IMR-90 (cell line): ENCODE measurements around the gene MARCHF6. TPM values are rescaled to one million over a fixed set of nuclear protein-coding genes. Genes with fewer than 3 reads are reported as not detected.

Experiments
- ATAC-seq: fragments of 200-7000 bp; cut with Tn5 transposase; 2 replicates; pipeline ENCODE4 v1.9.1; 2020; ENCODE audit warnings: low read depth, mild to moderate bottlenecking, moderate library complexity
- BruUV-seq: library from RNA; stranded (reverse); fragments of 400-500 nt; replicated peaks from 2 replicates; lab custom pipeline; 2021; lab: Mats Ljungman, UMichigan
- CTCF ChIA-PET: fragments of 300-600 bp; formaldehyde crosslinking; extraction: SDS; loops from one replicate; lab custom pipeline; 2021; ENCODE audit warnings: antibody characterized with exemption; lab: Yijun Ruan, JAX
- POLR2A ChIA-PET: fragments of 300-600 bp; sonication (Branson Sonifier 250); formaldehyde crosslinking; loops from one replicate; lab custom pipeline; 2022; ENCODE audit warnings: antibody characterized with exemption; ENCODE audit not compliant: unreplicated experiment; lab: Charles Lee
- DNase-seq: peaks from one replicate; pipeline ENCODE4 v3.0.0; 2013
- H2AFZ ChIP-seq: replicated peaks from 2 replicates; pipeline ENCODE3; 2013; ENCODE audit warnings: low read length, mild to moderate bottlenecking; ENCODE audit not compliant: poor library complexity
- H2AK5ac ChIP-seq: 2 replicates; pipeline ENCODE4 v1.6.1; 2013; ENCODE audit warnings: low read depth, low read length, inconsistent platforms
- H2AK9ac ChIP-seq: replicated peaks from 2 replicates; pipeline ENCODE3; 2013; ENCODE audit warnings: mild to moderate bottlenecking, low read depth, low read length, moderate library complexity; ENCODE audit not compliant: poor library complexity
- H2BK120ac ChIP-seq: 2 replicates; pipeline ENCODE4 v1.6.1; 2013; ENCODE audit warnings: low read depth, low read length, inconsistent platforms
- H2BK15ac ChIP-seq: 3 replicates; pipeline ENCODE4 v1.6.1; 2013; ENCODE audit warnings: low read depth, low read length, inconsistent platforms
- H2BK20ac ChIP-seq: 2 replicates; pipeline ENCODE4 v1.6.1; 2013; ENCODE audit warnings: low read depth, mild to moderate bottlenecking, inconsistent platforms, low read length, moderate library complexity
- H2BK5ac ChIP-seq: 2 replicates; pipeline ENCODE4 v1.6.1; 2013; ENCODE audit warnings: mild to moderate bottlenecking, low read depth, low read length, inconsistent platforms; ENCODE audit not compliant: poor library complexity, severe bottlenecking
- H3K14ac ChIP-seq: replicated peaks from 2 replicates; pipeline ENCODE4 v1.6.1; 2013; ENCODE audit warnings: low read depth, low read length, inconsistent platforms
- H3K18ac ChIP-seq: 2 replicates; pipeline ENCODE4 v1.6.1; 2013; ENCODE audit warnings: low read depth, low read length, control low read depth
- H3K23ac ChIP-seq: 2 replicates; pipeline ENCODE4 v1.6.1; 2013; ENCODE audit warnings: low read depth, low read length, inconsistent platforms
- H3K27ac ChIP-seq: 2 replicates; pipeline ENCODE4 v1.5.1; 2013; ENCODE audit warnings: mild to moderate bottlenecking, control low read depth, low read length; ENCODE audit not compliant: insufficient read depth
- H3K27me3 ChIP-seq: 2 replicates; pipeline ENCODE4 v1.6.1; 2013; ENCODE audit warnings: low read length; ENCODE audit not compliant: control insufficient read depth, insufficient read depth
- H3K36me3 ChIP-seq: 2 replicates; pipeline ENCODE4 v1.6.1; 2013; ENCODE audit warnings: low read length, mixed read lengths; ENCODE audit not compliant: control insufficient read depth, insufficient read depth
- H3K4ac ChIP-seq: 2 replicates; pipeline ENCODE4 v1.6.1; 2013; ENCODE audit warnings: low read depth, low read length, inconsistent platforms
- H3K4me1 ChIP-seq: 2 replicates; pipeline ENCODE4 v1.6.1; 2013; ENCODE audit warnings: low read length, mixed read lengths; ENCODE audit not compliant: control insufficient read depth, insufficient read depth
- H3K4me2 ChIP-seq: 2 replicates; pipeline ENCODE4 v1.6.1; 2013; ENCODE audit warnings: low read depth, mild to moderate bottlenecking, control low read depth, low read length, moderate library complexity
- H3K4me3 ChIP-seq: 2 replicates; pipeline ENCODE4 v1.5.1; 2013; ENCODE audit warnings: low read depth, mild to moderate bottlenecking, control low read depth, low read length, moderate library complexity; ENCODE audit not compliant: insufficient read depth
- H3K56ac ChIP-seq: 2 replicates; pipeline ENCODE4 v1.6.1; 2013; ENCODE audit warnings: low read length, inconsistent platforms; ENCODE audit not compliant: insufficient read depth; ENCODE audit errors: extremely low read depth
- H3K79me1 ChIP-seq, 2 experiments: 2 replicates each; pipeline ENCODE4 v1.6.1; 2013; ENCODE audit warnings: low read length in 2 of 2, inconsistent platforms in 1 of 2, low read depth in 1 of 2
- H3K9ac ChIP-seq: 2 replicates; pipeline ENCODE4 v1.6.1; 2013; ENCODE audit warnings: low read depth, low read length, control low read depth
- H3K9me1 ChIP-seq: 2 replicates; pipeline ENCODE4 v1.6.1; 2013; ENCODE audit warnings: low read length, inconsistent platforms; ENCODE audit not compliant: insufficient read depth
- H3K9me3 ChIP-seq: 2 replicates; pipeline ENCODE4 v1.6.1; 2013; ENCODE audit warnings: low read length; ENCODE audit not compliant: control insufficient read depth, insufficient read depth
- H4K20me1 ChIP-seq: 2 replicates; pipeline ENCODE4 v1.6.1; 2013; ENCODE audit warnings: low read length, inconsistent platforms; ENCODE audit not compliant: insufficient read depth
- H4K5ac ChIP-seq: 2 replicates; pipeline ENCODE4 v1.6.1; 2013; ENCODE audit warnings: mild to moderate bottlenecking, low read depth, low read length, control low read depth
- H4K8ac ChIP-seq, 2 experiments: 2 replicates each; pipeline ENCODE4 v1.6.1; 2013; ENCODE audit warnings: low read depth in 2 of 2, low read length in 2 of 2, control low read depth in 1 of 2, inconsistent platforms in 1 of 2
- H4K91ac ChIP-seq: 2 replicates; pipeline ENCODE4 v1.6.1; 2013; ENCODE audit warnings: low read depth, low read length, inconsistent platforms; ENCODE audit not compliant: insufficient read depth
- CEBPB ChIP-seq: IDR thresholded peaks from 2 replicates; pipeline ENCODE4 v1.6.1; 2012; ENCODE audit warnings: low read depth, low read length, improper control_type of control experiment
- CHD1 ChIP-seq: IDR thresholded peaks from 2 replicates; pipeline ENCODE4 v1.6.1; 2012; ENCODE audit warnings: low read depth, low read length, improper control_type of control experiment
- FOS ChIP-seq: fragments of 150-350 bp; IDR thresholded peaks from 2 replicates; pipeline ENCODE4 v1.6.1; 2016; ENCODE audit warnings: low read depth, low read length
- MXI1 ChIP-seq: IDR thresholded peaks from 2 replicates; pipeline ENCODE4 v1.6.1; 2012; ENCODE audit warnings: low read depth, mild to moderate bottlenecking, low read length, moderate library complexity, borderline replicate concordance
- RAD21 ChIP-seq: IDR thresholded peaks from 2 replicates; pipeline ENCODE4 v1.6.1; 2012; ENCODE audit warnings: low read length, improper control_type of control experiment
- RCOR1 ChIP-seq: IDR thresholded peaks from 2 replicates; pipeline ENCODE4 v1.6.1; 2012; ENCODE audit warnings: mild to moderate bottlenecking, low read length, improper control_type of control experiment; ENCODE audit not compliant: insufficient replicate concordance
- SMC3 ChIP-seq: fragments of 150-350 bp; IDR thresholded peaks from 2 replicates; pipeline ENCODE4 v1.6.1; 2016; ENCODE audit warnings: low read depth, mild to moderate bottlenecking, antibody characterized with exemption, low read length, moderate library complexity
- WGBS, 2 experiments: methylation state at CpG; one replicate each; pipeline versions ENCODE4 v1.1.5 to v1.1.7; 2013; ENCODE audit warnings: missing lambda C conversion rate in 2 of 2; ENCODE audit not compliant: insufficient read length in 1 of 2; ENCODE audit errors: extremely low coverage in 2 of 2; 5-methylcytosine and 5-hydroxymethylcytosine counted together
- dilution Hi-C: fragments of 300-500 bp; cut with HindIII; formaldehyde crosslinking; loops from one replicate; pipeline ENCODE4 v1.14.3; 2018; ENCODE audit warnings: low sequenced_read_pairs; ENCODE audit not compliant: unreplicated experiment
- in situ Hi-C: fragments of 300-500 bp; cut with MboI; formaldehyde crosslinking; loops from 3 replicates; pipeline ENCODE4 v1.14.3; 2019; ENCODE audit warnings: low sequenced_read_pairs, inconsistent platforms, mixed read lengths
- intact Hi-C: fragments of 100-400 bp; cut with micrococcal nuclease; formaldehyde crosslinking; loops from 2 replicates; pipeline ENCODE4 v1.10.0; 2022
- polyA plus RNA-seq, 3 experiments: library from polyadenylated mRNA; depleted of rRNA; stranded (reverse); fragments of >200 nt; gene quantifications; 2 replicates each; pipeline ENCODE4 v1.2.3, GENCODE V29; 2012; ENCODE audit warnings: low replicate concordance in 1 of 3
- total RNA-seq: library from RNA; depleted of rRNA; stranded (reverse); fragments of >200 nt; gene quantifications from 2 replicates; pipeline ENCODE4 v1.2.3, GENCODE V29; 2012
- TF ChIP-seq, protein P1 (sequence below): fragments of 150-350 bp; IDR thresholded peaks from 2 replicates; pipeline ENCODE4 v1.6.1; 2016; ENCODE audit warnings: low read depth, mild to moderate bottlenecking, low read length, moderate library complexity, borderline replicate concordance

The MARCHF6 gene
- total and polyA plus RNA-seq, 2 of the 4 experiments (the other 2 are of a cell fraction) = 55.2 to 62.6 TPM

DNA sequence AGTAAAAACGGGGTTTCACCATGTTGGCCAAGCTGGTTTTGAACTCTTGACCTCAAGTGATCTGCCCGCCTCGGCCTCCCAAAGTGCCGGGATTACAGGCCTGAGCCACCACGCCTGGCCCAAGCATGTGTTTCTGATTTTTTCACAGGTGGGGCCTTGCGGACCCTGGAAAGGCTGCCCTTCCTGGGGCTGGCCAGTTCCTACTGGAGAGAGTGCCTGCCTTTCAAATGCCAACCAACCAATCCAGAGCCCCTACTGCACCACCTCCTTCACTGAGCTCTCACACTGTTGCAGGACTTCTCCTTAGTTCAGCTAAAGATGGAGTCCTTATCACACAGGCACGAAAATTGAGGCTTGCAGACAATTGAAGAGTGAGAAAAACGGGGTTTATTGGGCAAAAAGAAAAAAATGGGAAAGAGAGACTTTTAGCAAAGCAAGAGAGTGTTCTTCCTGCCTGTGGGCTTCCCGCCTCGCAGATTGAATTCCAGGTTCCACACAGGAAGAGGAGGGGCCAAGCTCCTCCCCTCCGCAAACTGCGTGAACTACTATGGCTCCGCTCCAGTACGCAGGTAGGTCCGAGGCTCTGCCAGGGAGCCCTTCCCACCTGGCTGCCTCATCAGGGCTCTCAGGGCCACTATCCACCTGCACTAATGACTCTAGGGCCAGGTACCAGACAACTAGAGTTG is 37.5 kb upstream of the MARCHF6 start:
- Histone ChIP-seq H2AK5ac (no peak overlapping the region), H3K27ac (no peak overlapping the region), H2BK120ac (no peak overlapping the region), H3K14ac (no peak overlapping the region), H2AK9ac (no peak overlapping the region), H3K9me3 (no peaks in the 10 kb centered on the region; the same call in 1 of the 2 replicates), H3K4me1 (no peaks in the 10 kb centered on the region), H4K5ac (no peak overlapping the region), H2BK5ac (no peak overlapping the region), H3K4me2 (no peak overlapping the region), H3K79me1 (no peaks in the 10 kb centered on the region), H2BK15ac (no peak overlapping the region), H3K4me3 (no peak overlapping the region), H3K18ac (no peak overlapping the region), H4K91ac (no peak overlapping the region), H3K27me3 (no peaks in the 10 kb centered on the region; the same call in 1 of the 2 replicates), H3K56ac (no peak overlapping the region), H2AFZ (no peak overlapping the region), H4K8ac (no peak overlapping the region), H4K20me1 (no peaks in the 10 kb centered on the region), H2BK20ac (no peak overlapping the region), H3K9me1 (no peaks in the 10 kb centered on the region), H3K4ac (no peak overlapping the region), H3K23ac (no peak overlapping the region), H3K9ac (no peak overlapping the region), H3K36me3 (no peaks in the 10 kb centered on the region)
- 86% methylated on average over 4 of the region's 15 CpGs; no CpG with 5 or more reads in 1 of the 2 experiments for WGBS, 2 experiments
- intact Hi-C loops = no loop called here
- dilution Hi-C loops = no loop called here
- TF ChIP-seq RAD21 = no peak
- no peak for TF ChIP-seq FOS
- TF ChIP-seq CEBPB = no peak
- TF ChIP-seq CHD1 = no peak
- no peak for TF ChIP-seq SMC3
- TF ChIP-seq, protein P1, sequence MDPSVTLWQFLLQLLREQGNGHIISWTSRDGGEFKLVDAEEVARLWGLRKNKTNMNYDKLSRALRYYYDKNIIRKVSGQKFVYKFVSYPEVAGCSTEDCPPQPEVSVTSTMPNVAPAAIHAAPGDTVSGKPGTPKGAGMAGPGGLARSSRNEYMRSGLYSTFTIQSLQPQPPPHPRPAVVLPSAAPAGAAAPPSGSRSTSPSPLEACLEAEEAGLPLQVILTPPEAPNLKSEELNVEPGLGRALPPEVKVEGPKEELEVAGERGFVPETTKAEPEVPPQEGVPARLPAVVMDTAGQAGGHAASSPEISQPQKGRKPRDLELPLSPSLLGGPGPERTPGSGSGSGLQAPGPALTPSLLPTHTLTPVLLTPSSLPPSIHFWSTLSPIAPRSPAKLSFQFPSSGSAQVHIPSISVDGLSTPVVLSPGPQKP = no peak
- no peak for TF ChIP-seq RCOR1
- TF ChIP-seq MXI1 = no peak
- DNase-seq = no peak
- in situ Hi-C loops = no loop called here
- ATAC-seq = no peak
- no TSS peak for BruUV-seq
- POLR2A ChIA-PET = no interaction called here
- CTCF ChIA-PET = no interaction called here
